Central memory CD8-positive, alpha-beta T cell (primary cell): ENCODE results near the gene KCNH1.

ENCODE experiments used
- ATAC-seq: fragments of 150-1000 bp; cut with Tn5 transposase; replicated peaks from 2 replicates; pipeline ENCODE4 v1.10.0; 2022; ENCODE audit warnings: mild to moderate bottlenecking, moderate FRiP score, moderate number of reproducible peaks; ENCODE audit not compliant: poor library complexity, severe bottlenecking; ENCODE audit errors: extremely low read depth
- DNase-seq, 2 donors: peaks; one replicate each; pipeline ENCODE4 v3.0.0; 2021; ENCODE audit warnings: low spot score in 2 of 2
- H3K27ac Mint-ChIP-seq: one replicate; pipeline ENCODE4 v1.8.0; 2022; ENCODE audit warnings: low read depth, mild to moderate bottlenecking, moderate library complexity, mixed read lengths
- H3K27me3 Mint-ChIP-seq: one replicate; pipeline ENCODE4 v1.8.0; 2022; ENCODE audit warnings: mixed read lengths
- H3K36me3 Mint-ChIP-seq: one replicate; pipeline ENCODE4 v1.8.0; 2022; ENCODE audit warnings: mild to moderate bottlenecking, moderate library complexity, mixed read lengths; ENCODE audit not compliant: insufficient read depth
- H3K4me1 Mint-ChIP-seq: one replicate; pipeline ENCODE4 v1.8.0; 2022; ENCODE audit warnings: mixed read lengths
- H3K4me3 Mint-ChIP-seq: one replicate; pipeline ENCODE4 v1.8.0; 2022; ENCODE audit warnings: mild to moderate bottlenecking, moderate library complexity, mixed read lengths
- H3K9me3 Mint-ChIP-seq: one replicate; pipeline ENCODE4 v1.8.0; 2022; ENCODE audit warnings: mixed read lengths

The KCNH1 gene

GRCh38 chr1:210790196-210790595 is 343.8 kb downstream of the KCNH1 start:
- Mint-ChIP-seq H3K4me1 (no peaks in the 10 kb centered on the region), H3K36me3 (no peaks in the 10 kb centered on the region), H3K27me3 (peaks cover 43% of the 10 kb centered on the region), H3K9me3 (no peaks in the 10 kb centered on the region), H3K27ac (no peak overlapping the region), H3K4me3 (no peak overlapping the region)
- no peak for DNase-seq
- no peak for ATAC-seq

- Mint-ChIP-seq H3K4me1 (no peaks in the 10 kb centered on the region), H3K36me3 (no peaks in the 10 kb centered on the region), H3K4me3 (no peak overlapping the region), H3K27ac (no peak overlapping the region), H3K27me3 (peaks cover 43% of the 10 kb centered on the region), H3K9me3 (no peaks in the 10 kb centered on the region)
- DNase-seq (no peak), ATAC-seq (no peak)
Observed at GRCh38 chr1:210787800-210788199, 346.1 kb downstream of the KCNH1 start.

GRCh38 chr1:210786546-210786945 is 347.4 kb downstream of the KCNH1 start:
- Mint-ChIP-seq H3K4me3 (no peak overlapping the region), H3K9me3 (no peaks in the 10 kb centered on the region), H3K27me3 (peaks cover 39% of the 10 kb centered on the region), H3K27ac (no peak overlapping the region), H3K36me3 (no peaks in the 10 kb centered on the region), H3K4me1 (no peaks in the 10 kb centered on the region)
- no peak for DNase-seq
- no peak for ATAC-seq

GRCh38 chr1:210783925-210784324 is 350.0 kb downstream of the KCNH1 start:
- Mint-ChIP-seq H3K9me3 (no peaks in the 10 kb centered on the region), H3K27ac (no peak overlapping the region), H3K4me1 (no peaks in the 10 kb centered on the region), H3K4me3 (no peak overlapping the region), H3K36me3 (no peaks in the 10 kb centered on the region), H3K27me3 (peaks cover 29% of the 10 kb centered on the region)
- no peak for DNase-seq
- no peak for ATAC-seq

GRCh38 chr1:210781652-210782051 is 352.3 kb downstream of the KCNH1 start:
- H3K27ac Mint-ChIP-seq: no peak overlapping the region
- no peaks in the 10 kb centered on the region for H3K36me3 Mint-ChIP-seq
- peaks cover 21% of the 10 kb centered on the region for H3K27me3 Mint-ChIP-seq
- no peaks in the 10 kb centered on the region for H3K4me1 Mint-ChIP-seq
- ATAC-seq (no peak), DNase-seq (no peak)
- H3K9me3 Mint-ChIP-seq: no peaks in the 10 kb centered on the region
- no peak overlapping the region for H3K4me3 Mint-ChIP-seq

- H3K36me3 Mint-ChIP-seq: no peaks in the 10 kb centered on the region
- peaks cover 30% of the 10 kb centered on the region for H3K27me3 Mint-ChIP-seq
- no peak for ATAC-seq
- H3K9me3 Mint-ChIP-seq: no peaks in the 10 kb centered on the region
- H3K27ac Mint-ChIP-seq: no peak overlapping the region
- DNase-seq: no peak
- H3K4me3 Mint-ChIP-seq: no peak overlapping the region
- no peaks in the 10 kb centered on the region for H3K4me1 Mint-ChIP-seq
Observed at GRCh38 chr1:210779269-210779668, 354.7 kb downstream of the KCNH1 start.

- no peaks in the 10 kb centered on the region for H3K9me3 Mint-ChIP-seq
- no peak overlapping the region for H3K27ac Mint-ChIP-seq
- H3K4me3 Mint-ChIP-seq: no peak overlapping the region
- no peaks in the 10 kb centered on the region for H3K36me3 Mint-ChIP-seq
- no peak for DNase-seq
- no peak for ATAC-seq
- H3K27me3 Mint-ChIP-seq: peaks cover 41% of the 10 kb centered on the region
- no peaks in the 10 kb centered on the region for H3K4me1 Mint-ChIP-seq
Observed at GRCh38 chr1:210777914-210778313, 356.0 kb downstream of the KCNH1 start.

- Mint-ChIP-seq H3K27me3 (peaks cover 34% of the 10 kb centered on the region), H3K9me3 (no peaks in the 10 kb centered on the region), H3K4me1 (no peaks in the 10 kb centered on the region), H3K36me3 (no peaks in the 10 kb centered on the region), H3K4me3 (no peak overlapping the region), H3K27ac (no peak overlapping the region)
- DNase-seq (no peak), ATAC-seq (no peak)
Observed at GRCh38 chr1:210776712-210777111, 357.2 kb downstream of the KCNH1 start.

- H3K27ac Mint-ChIP-seq: no peak overlapping the region
- H3K36me3 Mint-ChIP-seq: no peaks in the 10 kb centered on the region
- no peaks in the 10 kb centered on the region for H3K9me3 Mint-ChIP-seq
- no peaks in the 10 kb centered on the region for H3K4me1 Mint-ChIP-seq
- DNase-seq (no peak), ATAC-seq (no peak)
- peaks cover 25% of the 10 kb centered on the region for H3K27me3 Mint-ChIP-seq
- H3K4me3 Mint-ChIP-seq: no peak overlapping the region
Observed at GRCh38 chr1:210775289-210775688, 358.7 kb downstream of the KCNH1 start.

GRCh38 chr1:210773450-210773849 is 360.5 kb downstream of the KCNH1 start:
- Mint-ChIP-seq H3K9me3 (no peaks in the 10 kb centered on the region), H3K36me3 (no peaks in the 10 kb centered on the region), H3K4me3 (no peak overlapping the region), H3K4me1 (no peaks in the 10 kb centered on the region), H3K27me3 (peaks cover 25% of the 10 kb centered on the region), H3K27ac (no peak overlapping the region)
- no peak for ATAC-seq
- no peak for DNase-seq

- Mint-ChIP-seq H3K36me3 (no peaks in the 10 kb centered on the region), H3K4me1 (no peaks in the 10 kb centered on the region), H3K27ac (no peak overlapping the region), H3K9me3 (no peaks in the 10 kb centered on the region), H3K27me3 (peaks cover 25% of the 10 kb centered on the region), H3K4me3 (no peak overlapping the region)
- DNase-seq (no peak), ATAC-seq (no peak)
Observed at GRCh38 chr1:210771131-210771530, 362.8 kb downstream of the KCNH1 start.

- H3K4me1 Mint-ChIP-seq: no peaks in the 10 kb centered on the region
- no peak for ATAC-seq
- no peaks in the 10 kb centered on the region for H3K9me3 Mint-ChIP-seq
- H3K36me3 Mint-ChIP-seq: no peaks in the 10 kb centered on the region
- peaks cover 24% of the 10 kb centered on the region for H3K27me3 Mint-ChIP-seq
- DNase-seq: no peak
- no peak overlapping the region for H3K27ac Mint-ChIP-seq
- no peak overlapping the region for H3K4me3 Mint-ChIP-seq
Observed at GRCh38 chr1:210770396-210770984, 363.5 kb downstream of the KCNH1 start.

- H3K4me1 Mint-ChIP-seq: no peaks in the 10 kb centered on the region
- no peaks in the 10 kb centered on the region for H3K36me3 Mint-ChIP-seq
- H3K27ac Mint-ChIP-seq: no peak overlapping the region
- ATAC-seq (no peak), DNase-seq (no peak)
- no peaks in the 10 kb centered on the region for H3K9me3 Mint-ChIP-seq
- peaks cover 13% of the 10 kb centered on the region for H3K27me3 Mint-ChIP-seq
- H3K4me3 Mint-ChIP-seq: no peak overlapping the region
Observed at GRCh38 chr1:210769473-210769872, 364.5 kb downstream of the KCNH1 start.

- DNase-seq (no peak), ATAC-seq (no peak)
- peaks cover 12% of the 10 kb centered on the region for H3K9me3 Mint-ChIP-seq
- H3K27ac Mint-ChIP-seq: no peak overlapping the region
- H3K27me3 Mint-ChIP-seq: no peaks in the 10 kb centered on the region
- H3K36me3 Mint-ChIP-seq: no peaks in the 10 kb centered on the region
- H3K4me1 Mint-ChIP-seq: no peaks in the 10 kb centered on the region
- no peak overlapping the region for H3K4me3 Mint-ChIP-seq
Observed at GRCh38 chr1:210764536-210764935, 369.4 kb downstream of the KCNH1 start.
